Central memory CD4-positive, alpha-beta T cell (primary cell): ENCODE data around the gene CNOT6.

Experiments
- DNase-seq: peaks from one replicate; pipeline ENCODE4 v3.0.0; 2022

Gene CNOT6

GRCh38 chr5:180623844-180624243, 129.7 kb downstream of the CNOT6 start:
- no peak for DNase-seq

- no peak for DNase-seq
Observed at GRCh38 chr5:180624587-180624986, 130.4 kb downstream of the CNOT6 start.

- no peak for DNase-seq
Observed at GRCh38 chr5:180625125-180625790, 131.1 kb downstream of the CNOT6 start.

GRCh38 chr5:180625791-180626660, 131.8 kb downstream of the CNOT6 start:
- no peak for DNase-seq

- no peak for DNase-seq
Observed at GRCh38 chr5:180626661-180627385, 132.6 kb downstream of the CNOT6 start.

- no peak for DNase-seq
Observed at GRCh38 chr5:180627386-180628120, 133.4 kb downstream of the CNOT6 start.
